Thyroid gland (tissue), 4 donors: Measurements from ENCODE around the gene TPRX2. TPM values are rescaled to one million over a fixed set of nuclear protein-coding genes. Genes with fewer than 3 reads are reported as not detected.

Experiments
- DNase-seq, 2 donors: peaks; one replicate each; pipeline ENCODE4 v3.0.0-alpha.2; 2019
- H3K27ac ChIP-seq, 3 donors: fragments of 200-600 bp; sonication (generic); 1 replicate in 2 of 3; 2 replicates in 1 of 3; pipeline ENCODE4 v1.5.1; 2016 to 2019; ENCODE audit warnings: mild to moderate bottlenecking in 1 of 3, moderate library complexity in 1 of 3
- H3K27me3 ChIP-seq: fragments of 200-600 bp; sonication (generic); one replicate; pipeline ENCODE4 v1.5.1; 2019
- H3K36me3 ChIP-seq, 2 donors: fragments of 200-600 bp; sonication (generic); one replicate each; pipeline ENCODE4 v1.5.1; 2016 to 2019
- H3K4me1 ChIP-seq, 2 donors: fragments of 200-600 bp; sonication (generic); one replicate each; pipeline ENCODE4 v1.5.1; 2017 to 2019
- H3K4me3 ChIP-seq, 3 donors: fragments of 200-600 bp; sonication (generic); replicated peaks in 1 of 3; 1 replicate in 2 of 3; 2 replicates in 1 of 3; pipeline ENCODE4 v1.5.1; 2016; ENCODE audit warnings: mild to moderate bottlenecking in 1 of 3
- H3K9me3 ChIP-seq: fragments of 200-600 bp; sonication (generic); one replicate; pipeline ENCODE4 v1.5.1; 2017
- POLR2A ChIP-seq, 2 donors: fragments of 450-650 bp; IDR thresholded peaks; one replicate each; pipeline ENCODE4 v1.6.1; 2017; ENCODE audit warnings: antibody characterized with exemption in 2 of 2, mild to moderate bottlenecking in 2 of 2, moderate library complexity in 1 of 2
- WGBS, 2 donors: methylation state at CpG; one replicate each; pipeline ENCODE4 v1.1.5; 2017; 5-methylcytosine and 5-hydroxymethylcytosine counted together
- intact Hi-C: fragments of 100-400 bp; cut with DNase I; formaldehyde crosslinking; loops from one replicate; pipeline ENCODE4 v1.15.1; 2023
- total RNA-seq, 4 donors: library from RNA; depleted of rRNA; stranded (reverse); fragments of >200 nt; gene quantifications; one replicate each; pipeline ENCODE4 v1.2.3, GENCODE V29; 2016
- TF ChIP-seq, protein P1 (sequence below), 6 experiments: fragments of 200-600 bp in 3 of 6; fragments of 450-650 bp in 3 of 6; sonication (generic) in 3 of 6; IDR thresholded peaks; one replicate each; pipeline ENCODE4 v1.5.1; 2016 to 2019; ENCODE audit warnings: antibody characterized with exemption in 6 of 6, mild to moderate bottlenecking in 2 of 6, inconsistent platforms in 1 of 6, moderate library complexity in 1 of 6

TPRX2 gene
- total RNA-seq, 4 donors from 2014 or later, result not detected

DNA sequence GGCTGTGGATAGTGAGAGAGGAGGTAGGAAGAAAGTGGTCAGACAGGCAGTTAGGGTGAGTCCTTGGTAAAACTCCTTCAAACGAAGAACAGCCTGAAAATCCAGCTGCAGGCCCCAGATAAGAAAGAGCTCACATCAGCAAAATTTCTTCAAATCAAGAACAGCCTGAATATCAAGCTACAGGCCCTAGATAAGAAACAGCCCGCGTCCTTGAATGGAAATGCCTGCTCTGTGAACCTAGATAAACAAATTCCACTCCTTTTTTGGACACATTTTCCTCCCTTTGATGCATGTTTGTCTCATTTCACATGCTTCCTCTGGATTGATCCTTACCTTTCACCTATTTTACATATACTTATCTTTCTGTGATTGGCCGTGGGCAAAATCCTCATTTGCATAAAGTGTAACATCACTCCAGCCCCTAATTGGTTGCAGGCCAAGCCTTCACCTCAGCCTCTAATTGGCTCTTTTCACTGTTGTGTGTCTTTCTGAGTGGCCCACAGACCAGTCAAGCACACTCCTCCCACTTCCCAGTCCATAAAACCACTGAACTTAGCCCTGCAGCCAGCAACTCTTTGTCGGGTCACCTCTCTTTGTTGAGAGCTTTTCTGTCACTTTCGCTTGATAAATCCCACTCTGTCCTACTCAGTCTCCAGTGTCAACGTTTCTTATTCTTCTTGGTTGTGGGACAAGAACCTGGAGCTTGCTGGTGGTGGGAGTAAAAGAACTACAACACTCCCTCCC is 33.1 kb downstream of the TPRX2 start:
- no peak for TF ChIP-seq POLR2A (IDR thresholded peaks at IDR 0.05)
- TF ChIP-seq, protein P1, sequence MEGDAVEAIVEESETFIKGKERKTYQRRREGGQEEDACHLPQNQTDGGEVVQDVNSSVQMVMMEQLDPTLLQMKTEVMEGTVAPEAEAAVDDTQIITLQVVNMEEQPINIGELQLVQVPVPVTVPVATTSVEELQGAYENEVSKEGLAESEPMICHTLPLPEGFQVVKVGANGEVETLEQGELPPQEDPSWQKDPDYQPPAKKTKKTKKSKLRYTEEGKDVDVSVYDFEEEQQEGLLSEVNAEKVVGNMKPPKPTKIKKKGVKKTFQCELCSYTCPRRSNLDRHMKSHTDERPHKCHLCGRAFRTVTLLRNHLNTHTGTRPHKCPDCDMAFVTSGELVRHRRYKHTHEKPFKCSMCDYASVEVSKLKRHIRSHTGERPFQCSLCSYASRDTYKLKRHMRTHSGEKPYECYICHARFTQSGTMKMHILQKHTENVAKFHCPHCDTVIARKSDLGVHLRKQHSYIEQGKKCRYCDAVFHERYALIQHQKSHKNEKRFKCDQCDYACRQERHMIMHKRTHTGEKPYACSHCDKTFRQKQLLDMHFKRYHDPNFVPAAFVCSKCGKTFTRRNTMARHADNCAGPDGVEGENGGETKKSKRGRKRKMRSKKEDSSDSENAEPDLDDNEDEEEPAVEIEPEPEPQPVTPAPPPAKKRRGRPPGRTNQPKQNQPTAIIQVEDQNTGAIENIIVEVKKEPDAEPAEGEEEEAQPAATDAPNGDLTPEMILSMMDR (IDR thresholded peaks at IDR 0.05), result no peak
- DNase-seq, result no peak

DNA sequence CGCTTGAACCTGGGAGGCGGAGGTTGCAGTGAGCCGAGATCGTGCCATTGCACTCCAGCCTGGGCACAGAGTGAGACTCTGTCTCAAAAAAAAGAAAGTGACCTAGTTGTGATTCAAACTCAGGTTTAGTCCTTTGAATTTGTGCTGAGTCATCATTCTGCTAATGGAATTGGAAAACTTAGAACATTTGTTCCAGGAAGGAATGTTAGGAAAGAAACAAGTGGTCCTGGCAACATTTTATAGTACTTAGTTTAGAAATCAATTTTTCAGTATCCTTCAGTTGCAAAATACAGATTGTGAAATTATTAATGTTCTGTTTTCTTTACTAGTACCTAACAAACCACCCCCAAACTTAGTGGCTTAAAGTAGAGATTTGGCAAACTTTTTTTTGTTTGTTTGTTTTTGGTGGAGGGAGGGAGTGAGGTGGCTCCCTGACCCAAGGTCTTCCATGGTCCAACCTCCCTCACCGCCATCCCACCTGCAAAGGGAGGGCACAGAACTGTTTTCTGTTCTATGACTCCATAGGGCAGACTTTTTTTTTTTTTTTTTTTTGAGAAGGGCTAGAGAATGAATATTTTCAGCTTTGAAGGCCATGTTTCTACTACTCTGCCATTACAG is 36.2 kb downstream of the TPRX2 start:
- Histone ChIP-seq H3K9me3 (no peaks in the 10 kb centered on the region), H3K4me3 (no peak overlapping the region), H3K27me3 (no peaks in the 10 kb centered on the region), H3K4me1 (no peaks in the 10 kb centered on the region), H3K36me3 (no peaks in the 10 kb centered on the region), H3K27ac (no peak overlapping the region)
- intact Hi-C loops, result no loop called here
- DNase-seq, result no peak
- TF ChIP-seq, protein P1 (IDR thresholded peaks at IDR 0.05), result no peak
- no peak for TF ChIP-seq POLR2A (IDR thresholded peaks at IDR 0.05)
- WGBS, 2 donors, result 89 to 98% methylated on average over 5 of the region's 5 CpGs

More for the DNA sequence above, 33.1 kb downstream of the TPRX2 start:
- intact Hi-C loops, result no loop called here
- Histone ChIP-seq H3K4me3 (no peak overlapping the region), H3K4me1 (no peaks in the 10 kb centered on the region), H3K9me3 (no peaks in the 10 kb centered on the region), H3K27ac (no peak overlapping the region), H3K36me3 (no peaks in the 10 kb centered on the region), H3K27me3 (no peaks in the 10 kb centered on the region)
- WGBS, 2 donors, result 69 to 70% methylated on average over 7 of the region's 7 CpGs

DNA sequence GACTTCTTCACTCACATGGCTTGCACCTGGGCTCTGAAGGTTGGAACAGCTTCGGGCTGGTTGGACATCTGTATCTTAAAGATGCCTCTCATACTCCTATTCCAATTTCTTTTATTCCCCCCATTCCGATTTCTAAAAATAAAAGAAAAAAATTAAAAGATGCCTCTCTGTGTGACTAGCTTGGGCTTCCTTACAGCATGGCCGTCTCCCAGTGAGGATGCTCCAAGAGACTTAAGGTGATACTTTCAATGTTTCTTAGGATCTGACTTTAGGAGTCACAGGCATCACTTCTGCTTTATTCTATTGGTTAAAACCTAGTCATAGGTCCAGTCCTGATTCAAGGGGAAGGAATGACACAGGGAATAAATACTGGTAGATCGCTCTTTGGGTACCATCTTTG is 37.0 kb downstream of the TPRX2 start:
- Histone ChIP-seq H3K27me3 (no peaks in the 10 kb centered on the region), H3K36me3 (no peaks in the 10 kb centered on the region), H3K27ac (no peak overlapping the region), H3K9me3 (no peaks in the 10 kb centered on the region), H3K4me1 (no peaks in the 10 kb centered on the region), H3K4me3 (no peak overlapping the region)
- WGBS, 2 donors, result 70 to 76% methylated on average over 4 of the region's 4 CpGs
- intact Hi-C loops, result no loop called here
- no peak for DNase-seq
- no peak for TF ChIP-seq POLR2A (IDR thresholded peaks at IDR 0.05)
- TF ChIP-seq, protein P1 (IDR thresholded peaks at IDR 0.05), result no peak

DNA sequence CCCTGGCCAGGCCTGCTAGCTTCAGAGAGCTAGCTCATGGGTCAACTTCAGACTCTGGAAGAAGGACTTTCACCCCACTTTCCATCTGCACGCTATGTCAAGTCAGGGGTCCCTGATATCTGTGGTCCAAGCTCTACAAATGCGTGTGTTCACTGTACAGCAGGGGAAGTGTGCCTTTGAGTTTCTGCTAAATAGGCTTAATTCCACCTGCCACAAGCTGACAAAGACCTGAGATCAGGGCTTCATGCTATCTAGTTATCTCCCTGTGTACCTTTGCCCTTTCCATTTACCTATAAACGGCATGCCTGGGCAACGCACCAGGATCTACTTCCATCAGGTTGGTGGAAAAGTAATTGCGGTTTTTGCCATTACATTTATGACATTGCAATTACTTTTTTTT is 37.7 kb downstream of the TPRX2 start:
- Histone ChIP-seq H3K27ac (no peak overlapping the region), H3K27me3 (no peaks in the 10 kb centered on the region), H3K36me3 (no peaks in the 10 kb centered on the region), H3K4me1 (no peaks in the 10 kb centered on the region), H3K4me3 (no peak overlapping the region), H3K9me3 (no peaks in the 10 kb centered on the region)
- no peak for TF ChIP-seq POLR2A (IDR thresholded peaks at IDR 0.05)
- TF ChIP-seq, protein P1 (IDR thresholded peaks at IDR 0.05), result no peak
- WGBS, 2 donors, result 82 to 90% methylated on average over 5 of the region's 5 CpGs
- DNase-seq, result no peak
- intact Hi-C loops, result no loop called here

DNA sequence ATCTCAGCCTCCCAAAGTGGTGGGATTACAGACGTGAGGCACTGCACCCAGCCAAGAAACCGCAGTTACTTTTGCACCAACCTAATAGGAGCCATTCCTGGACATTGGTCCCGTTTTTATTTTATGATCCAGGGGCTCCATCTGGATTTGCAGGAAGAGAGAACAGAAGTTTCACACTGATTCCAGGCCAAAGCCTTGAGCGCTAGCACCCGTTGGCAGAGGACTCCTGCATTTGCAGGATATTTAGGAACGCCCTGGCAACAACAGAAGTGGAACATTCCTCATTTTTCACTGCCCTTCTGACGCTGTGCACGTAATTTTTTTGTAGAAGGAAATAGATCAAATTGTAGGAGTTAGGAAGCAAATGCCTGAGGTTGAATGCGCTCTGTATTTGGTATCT is 38.8 kb downstream of the TPRX2 start:
- Histone ChIP-seq H3K36me3 (no peaks in the 10 kb centered on the region), H3K27ac (no peak overlapping the region), H3K4me3 (no peak overlapping the region), H3K9me3 (no peaks in the 10 kb centered on the region), H3K27me3 (no peaks in the 10 kb centered on the region), H3K4me1 (no peaks in the 10 kb centered on the region)
- 69 to 73% methylated on average over 9 of the region's 9 CpGs for WGBS, 2 donors
- DNase-seq, result no peak
- no peak for TF ChIP-seq POLR2A (IDR thresholded peaks at IDR 0.05)
- TF ChIP-seq, protein P1 (IDR thresholded peaks at IDR 0.05), result no peak
- intact Hi-C loops, result no loop called here
